Breast epithelium (tissue), 4 donors: ENCODE measurements around the gene SRPK3. TPM values are rescaled to one million over a fixed set of nuclear protein-coding genes. Genes with fewer than 3 reads are reported as not detected.

Source experiments
- DNase-seq, 2 donors: peaks; one replicate each; pipeline ENCODE4 v3.0.0-alpha.2; 2019; ENCODE audit warnings: low spot score in 2 of 2
- H3K27ac ChIP-seq, 2 donors: fragments of 200-600 bp; sonication (generic) in 1 of 2; one replicate each; pipeline ENCODE4 v1.5.1; 2016 to 2019; ENCODE audit warnings: mild to moderate bottlenecking in 1 of 2
- H3K27me3 ChIP-seq, 2 donors: fragments of 200-600 bp; sonication (generic) in 1 of 2; one replicate each; pipeline versions ENCODE4 v1.5.1 to v1.6.0; 2017 to 2019; ENCODE audit warnings: control low read depth in 1 of 2, mild to moderate bottlenecking in 1 of 2
- H3K36me3 ChIP-seq: fragments of 200-600 bp; one replicate; pipeline ENCODE4 v1.5.1; 2019
- H3K4me1 ChIP-seq, 2 donors: fragments of 200-600 bp; sonication (generic); one replicate each; pipeline ENCODE4 v1.5.1; 2016 to 2019; ENCODE audit warnings: control low read depth in 1 of 2
- H3K4me3 ChIP-seq, 3 donors: fragments of 200-600 bp; sonication (generic); 1 replicate in 2 of 3; 2 replicates in 1 of 3; pipeline ENCODE4 v1.5.1; 2016 to 2019; ENCODE audit warnings: mild to moderate bottlenecking in 3 of 3, moderate library complexity in 2 of 3
- H3K9me3 ChIP-seq, 2 donors: fragments of 200-600 bp; sonication (generic) in 1 of 2; one replicate each; pipeline ENCODE4 v1.5.1; 2016 to 2019; ENCODE audit warnings: control low read depth in 1 of 2
- POLR2A ChIP-seq: fragments of 450-650 bp; IDR thresholded peaks from one replicate; pipeline ENCODE4 v1.6.1; 2016; ENCODE audit warnings: antibody characterized with exemption, mild to moderate bottlenecking, moderate library complexity
- POLR2AphosphoS5 ChIP-seq, 3 donors: sonication (generic); formaldehyde crosslinking; IDR thresholded peaks; one replicate each; pipeline ENCODE4 v1.6.1; 2017; ENCODE audit warnings: antibody characterized with exemption in 3 of 3
- intact Hi-C: fragments of 100-400 bp; cut with DNase I; formaldehyde crosslinking; loops from one replicate; pipeline ENCODE4 v1.15.1; 2023; ENCODE audit warnings: low total_unique reads
- total RNA-seq, 3 donors: library from RNA; depleted of rRNA; stranded (reverse); fragments of >200 nt; gene quantifications; one replicate each; pipeline ENCODE4 v1.1.0, GENCODE V29; 2016
- TF ChIP-seq, protein P1 (sequence below), 3 donors: fragments of 450-650 bp; IDR thresholded peaks; one replicate each; pipeline ENCODE4 v1.5.1; 2016 to 2017; ENCODE audit warnings: antibody characterized with exemption in 3 of 3, mild to moderate bottlenecking in 3 of 3, moderate library complexity in 3 of 3

Gene SRPK3
- total RNA-seq, 3 donors from 2014 or later: 0.33 to 1.5 (median 1.3) TPM

DNA sequence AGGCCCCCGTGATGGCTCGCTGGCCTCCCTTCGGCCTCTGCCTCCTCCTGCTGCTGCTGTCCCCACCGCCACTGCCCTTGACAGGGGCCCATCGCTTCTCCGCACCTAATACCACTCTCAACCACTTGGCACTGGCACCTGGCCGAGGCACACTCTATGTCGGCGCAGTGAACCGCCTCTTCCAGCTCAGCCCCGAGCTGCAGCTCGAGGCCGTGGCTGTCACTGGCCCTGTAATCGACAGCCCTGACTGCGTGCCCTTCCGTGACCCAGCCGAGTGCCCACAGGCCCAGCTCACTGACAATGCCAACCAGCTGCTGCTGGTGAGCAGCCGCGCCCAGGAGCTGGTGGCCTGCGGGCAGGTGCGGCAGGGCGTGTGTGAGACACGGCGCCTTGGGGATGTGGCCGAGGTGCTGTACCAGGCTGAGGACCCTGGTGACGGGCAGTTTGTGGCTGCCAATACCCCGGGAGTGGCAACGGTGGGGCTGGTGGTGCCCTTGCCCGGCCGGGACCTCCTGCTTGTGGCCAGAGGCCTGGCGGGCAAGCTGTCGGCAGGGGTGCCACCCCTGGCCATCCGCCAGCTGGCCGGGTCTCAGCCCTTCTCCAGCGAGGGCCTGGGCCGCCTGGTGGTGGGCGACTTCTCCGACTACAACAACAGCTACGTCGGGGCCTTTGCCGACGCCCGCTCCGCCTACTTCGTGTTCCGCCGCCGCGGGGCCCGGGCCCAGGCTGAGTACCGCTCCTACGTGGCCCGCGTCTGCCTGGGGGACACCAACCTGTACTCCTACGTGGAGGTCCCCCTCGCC, 13.8 kb upstream of the SRPK3 start:
- peaks cover 0 to 3% of the 10 kb centered on the region in 2 donors for H3K9me3 ChIP-seq
- H3K4me1 ChIP-seq: no peaks in the 10 kb centered on the region
- peaks cover 0 to 55% of the 10 kb centered on the region in 2 donors for H3K27me3 ChIP-seq
- peak overlapping the region in 1 of 3 donors; percentile 40 for H3K4me3 ChIP-seq
- DNase-seq: no peak
- no peaks in the 10 kb centered on the region for H3K36me3 ChIP-seq
- H3K27ac ChIP-seq: no peak overlapping the region
- TF ChIP-seq POLR2A (no peak), POLR2AphosphoS5 (IDR thresholded peaks at IDR 0.05) (no peak)
- TF ChIP-seq, protein P1, sequence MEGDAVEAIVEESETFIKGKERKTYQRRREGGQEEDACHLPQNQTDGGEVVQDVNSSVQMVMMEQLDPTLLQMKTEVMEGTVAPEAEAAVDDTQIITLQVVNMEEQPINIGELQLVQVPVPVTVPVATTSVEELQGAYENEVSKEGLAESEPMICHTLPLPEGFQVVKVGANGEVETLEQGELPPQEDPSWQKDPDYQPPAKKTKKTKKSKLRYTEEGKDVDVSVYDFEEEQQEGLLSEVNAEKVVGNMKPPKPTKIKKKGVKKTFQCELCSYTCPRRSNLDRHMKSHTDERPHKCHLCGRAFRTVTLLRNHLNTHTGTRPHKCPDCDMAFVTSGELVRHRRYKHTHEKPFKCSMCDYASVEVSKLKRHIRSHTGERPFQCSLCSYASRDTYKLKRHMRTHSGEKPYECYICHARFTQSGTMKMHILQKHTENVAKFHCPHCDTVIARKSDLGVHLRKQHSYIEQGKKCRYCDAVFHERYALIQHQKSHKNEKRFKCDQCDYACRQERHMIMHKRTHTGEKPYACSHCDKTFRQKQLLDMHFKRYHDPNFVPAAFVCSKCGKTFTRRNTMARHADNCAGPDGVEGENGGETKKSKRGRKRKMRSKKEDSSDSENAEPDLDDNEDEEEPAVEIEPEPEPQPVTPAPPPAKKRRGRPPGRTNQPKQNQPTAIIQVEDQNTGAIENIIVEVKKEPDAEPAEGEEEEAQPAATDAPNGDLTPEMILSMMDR (IDR thresholded peaks at IDR 0.05): no peak
- intact Hi-C loops: no loop called here

DNA sequence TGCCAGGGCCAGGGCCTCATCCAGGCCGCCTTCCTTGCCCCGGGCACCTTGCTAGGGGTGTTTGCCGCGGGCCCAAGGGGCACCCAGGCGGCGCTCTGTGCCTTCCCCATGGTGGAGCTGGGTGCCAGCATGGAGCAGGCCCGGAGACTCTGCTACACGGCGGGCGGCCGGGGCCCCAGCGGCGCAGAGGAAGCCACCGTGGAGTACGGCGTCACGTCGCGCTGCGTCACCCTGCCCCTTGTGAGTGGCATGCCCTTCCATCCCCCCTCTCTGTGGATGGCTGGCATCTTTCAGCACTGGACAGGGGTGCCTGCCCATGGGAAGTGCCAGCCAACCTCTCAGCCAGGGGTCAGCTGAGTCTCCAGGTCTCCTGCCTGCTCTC, 13.2 kb upstream of the SRPK3 start:
- Histone ChIP-seq H3K4me3 (no peak overlapping the region), H3K36me3 (no peaks in the 10 kb centered on the region), H3K27me3 (peaks cover 0 to 60% of the 10 kb centered on the region in 2 donors), H3K9me3 (peaks cover 0 to 3% of the 10 kb centered on the region in 2 donors), H3K4me1 (no peaks in the 10 kb centered on the region), H3K27ac (no peak overlapping the region)
- TF ChIP-seq POLR2AphosphoS5 (IDR thresholded peaks at IDR 0.05) (no peak), POLR2A (no peak)
- TF ChIP-seq, protein P1 (IDR thresholded peaks at IDR 0.05): no peak
- no peak for DNase-seq
- intact Hi-C loops: no loop called here

DNA sequence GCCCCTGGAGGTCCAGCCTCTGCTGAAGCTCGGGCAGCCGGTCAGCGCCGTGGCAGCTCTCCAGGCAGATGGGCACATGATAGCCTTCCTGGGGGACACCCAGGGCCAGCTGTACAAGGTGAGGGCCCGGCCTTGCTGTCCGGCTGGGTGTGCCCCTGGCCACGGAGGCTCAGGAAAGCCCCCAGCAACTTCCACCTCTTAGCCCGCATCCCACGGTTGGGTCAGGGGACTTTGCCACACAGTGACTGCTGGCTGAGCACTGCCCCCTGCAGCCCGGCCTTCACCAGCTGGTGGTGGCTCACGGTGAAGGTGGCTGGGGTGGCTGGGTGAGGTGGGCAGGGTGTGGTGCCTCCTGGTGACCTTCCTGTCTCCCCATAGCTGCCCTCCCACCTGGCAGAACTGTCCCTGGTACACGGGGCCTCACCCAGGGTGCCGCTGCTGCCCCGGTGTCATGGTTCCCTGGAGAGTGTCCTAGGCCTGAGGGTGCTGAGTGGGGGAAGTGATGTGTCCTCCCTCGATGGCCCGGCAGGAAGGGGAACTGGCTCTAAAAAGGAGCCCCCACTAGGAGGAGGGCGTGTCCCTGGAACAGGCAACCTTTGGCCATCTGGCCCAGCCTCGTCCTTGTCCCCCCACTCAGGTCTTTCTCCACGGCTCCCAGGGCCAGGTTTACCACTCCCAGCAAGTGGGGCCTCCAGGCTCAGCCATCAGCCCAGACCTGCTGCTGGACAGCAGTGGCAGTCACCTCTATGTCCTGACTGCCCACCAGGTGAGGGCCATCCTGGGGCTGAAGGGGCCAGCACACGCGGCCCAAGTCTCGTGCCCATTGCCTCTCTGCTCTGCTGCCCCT, 12.3 kb upstream of the SRPK3 start:
- no peaks in the 10 kb centered on the region for H3K36me3 ChIP-seq
- no peak overlapping the region for H3K4me3 ChIP-seq
- H3K9me3 ChIP-seq: peaks cover 0 to 3% of the 10 kb centered on the region in 2 donors
- intact Hi-C loops: no loop called here
- peaks cover 0 to 56% of the 10 kb centered on the region in 2 donors for H3K27me3 ChIP-seq
- no peaks in the 10 kb centered on the region for H3K4me1 ChIP-seq
- DNase-seq: no peak
- TF ChIP-seq, protein P1 (IDR thresholded peaks at IDR 0.05): no peak
- no peak for TF ChIP-seq POLR2A
- TF ChIP-seq POLR2AphosphoS5 (IDR thresholded peaks at IDR 0.05): no peak
- no peak overlapping the region for H3K27ac ChIP-seq

DNA sequence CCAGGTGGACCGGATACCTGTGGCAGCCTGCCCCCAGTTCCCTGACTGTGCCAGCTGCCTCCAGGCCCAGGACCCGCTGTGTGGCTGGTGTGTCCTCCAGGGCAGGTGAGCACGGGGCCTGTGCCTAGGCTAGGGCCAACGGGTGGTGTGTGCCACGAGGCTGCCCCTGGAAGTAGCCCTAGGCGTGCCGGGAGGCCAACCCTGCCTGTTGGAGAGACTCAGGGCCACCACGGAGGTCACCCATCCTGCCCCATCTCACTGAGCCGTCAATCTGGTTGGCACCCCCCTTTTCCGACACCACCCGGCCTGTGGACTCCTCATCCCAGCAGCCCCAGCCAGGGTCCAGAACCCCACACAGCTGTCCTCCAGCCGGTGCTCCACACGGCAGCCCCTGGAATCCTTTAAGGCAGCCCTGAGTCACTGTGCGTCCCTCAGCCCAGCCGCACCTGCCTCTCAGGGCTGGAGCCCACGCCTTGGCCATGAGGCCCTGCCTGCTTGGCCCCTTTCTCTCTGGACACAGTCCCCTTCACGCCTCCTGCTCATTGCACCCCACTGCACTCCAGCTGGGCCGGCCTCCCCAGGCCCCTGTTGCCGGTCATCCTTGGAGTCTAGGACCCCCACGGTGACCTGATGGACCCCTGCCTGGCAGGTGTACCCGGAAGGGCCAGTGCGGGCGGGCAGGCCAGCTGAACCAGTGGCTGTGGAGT, 11.5 kb upstream of the SRPK3 start:
- intact Hi-C loops: no loop called here
- no peak overlapping the region for H3K27ac ChIP-seq
- peaks cover 0 to 52% of the 10 kb centered on the region in 2 donors for H3K27me3 ChIP-seq
- DNase-seq: no peak
- H3K4me3 ChIP-seq: no peak overlapping the region
- H3K36me3 ChIP-seq: no peaks in the 10 kb centered on the region
- TF ChIP-seq POLR2AphosphoS5 (IDR thresholded peaks at IDR 0.05): no peak
- TF ChIP-seq, protein P1 (IDR thresholded peaks at IDR 0.05): no peak
- TF ChIP-seq POLR2A: no peak
- H3K9me3 ChIP-seq: peaks cover 0 to 3% of the 10 kb centered on the region in 2 donors
- no peaks in the 10 kb centered on the region for H3K4me1 ChIP-seq
